Mammary epithelial cell (primary cell): ENCODE data around the gene CPLX1.

Source experiments
- CTCF ChIP-seq, 2 donors: IDR thresholded peaks in 1 of 2; conservative IDR thresholded peaks in 1 of 2; 2 replicates each; pipeline ENCODE4 v1.5.1; 2011 to 2012; ENCODE audit warnings: inconsistent platforms in 2 of 2, low read length in 2 of 2, mild to moderate bottlenecking in 2 of 2, control low read depth in 1 of 2, low read depth in 1 of 2; ENCODE audit not compliant: insufficient read depth in 1 of 2; ENCODE audit errors: extremely low read depth in 1 of 2
- EZH2 ChIP-seq: IDR thresholded peaks from 2 replicates; pipeline ENCODE4 v1.6.1; 2012; ENCODE audit warnings: low read length, inconsistent platforms, borderline replicate concordance

- no peak for TF ChIP-seq CTCF (conservative IDR thresholded peaks at IDR 0.05 in 1 of 2, IDR thresholded peaks at IDR 0.05 in 1 of 2; ENCODE audit: extremely low read depth in 1 of 2, insufficient read depth in 1 of 2, low read depth in 1 of 2, low read length in 2 of 2)
- TF ChIP-seq EZH2, result no peak
Observed at GRCh38 chr4:739569-739968, 86.4 kb downstream of the CPLX1 start.
